ENCODE measurements around the gene FBXO38. TPM values are rescaled to one million over a fixed set of nuclear protein-coding genes. Genes with fewer than 3 reads are reported as not detected.

FBXO38 gene
- total RNA-seq, 1 donor from 2014 or later: 32.8 TPM

DNA sequence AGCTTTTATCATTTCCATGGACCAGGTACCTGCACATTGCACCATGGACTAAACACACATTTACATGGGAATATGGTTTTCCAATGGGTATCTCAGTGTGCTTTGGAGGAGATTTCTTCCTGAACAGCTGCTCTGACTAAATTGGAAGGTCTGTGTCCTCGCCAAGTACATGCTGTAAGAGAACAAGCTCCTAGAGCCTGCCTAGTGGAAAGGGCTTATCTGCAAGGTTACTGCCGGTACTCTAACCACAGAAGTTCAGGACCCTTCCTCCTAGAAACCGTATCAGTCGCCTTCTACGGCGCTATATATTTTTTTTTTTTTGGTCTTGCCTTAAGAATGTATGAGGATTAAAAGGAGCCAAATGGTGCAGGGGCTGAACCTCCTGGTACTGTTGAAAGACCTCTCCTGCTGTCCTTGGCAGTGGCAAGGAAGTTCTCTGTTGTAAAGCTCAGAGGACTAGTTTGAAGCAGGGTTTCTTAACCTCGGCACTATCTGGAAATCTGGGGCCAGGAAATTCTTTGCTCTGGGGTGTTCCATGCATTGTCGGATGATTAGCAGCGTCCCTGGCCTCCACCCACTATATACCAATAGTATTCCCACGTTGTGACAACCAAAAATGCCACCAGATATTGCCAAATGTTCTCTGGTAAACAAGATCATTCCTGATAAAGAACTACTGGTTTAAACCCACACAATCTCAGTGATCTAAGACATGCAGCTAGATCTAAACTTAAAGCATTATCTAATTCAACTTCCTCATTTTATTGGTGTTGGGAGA, 107.4 kb downstream of the FBXO38 start:
- ATAC-seq (peak; percentile 94), DNase-seq (ENCODE audit: missing footprints) (no peak)
- intact Hi-C loops (cut with DNase I): no loop called here

- DNase-seq (ENCODE audit: missing footprints) (no peak), ATAC-seq (peak; percentile 7)
- intact Hi-C loops (cut with DNase I): no loop called here
These were observed 108.0 kb downstream of the FBXO38 start for GRCh38 chr5:148491793-148492184.

DNA sequence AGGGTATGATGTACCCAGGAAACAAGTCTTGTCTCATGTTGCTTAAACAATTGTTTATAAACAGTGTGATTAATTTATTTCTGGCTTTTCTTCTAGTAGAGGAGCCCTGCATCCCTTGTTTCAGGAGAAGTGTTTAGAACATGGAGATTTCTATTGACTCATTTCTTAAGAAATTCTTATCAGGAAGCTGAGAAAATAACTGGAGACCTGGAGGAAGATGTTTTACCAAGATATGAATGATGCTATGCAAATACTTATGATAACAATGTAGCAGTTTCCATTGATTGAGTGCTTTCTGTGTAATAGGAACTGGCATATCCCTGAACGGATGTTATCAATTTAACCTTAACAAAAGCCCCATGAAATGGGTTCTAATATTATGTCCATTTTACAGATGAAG, 108.6 kb downstream of the FBXO38 start:
- no peak for ATAC-seq
- intact Hi-C loops (cut with DNase I): no loop called here
- no peak for DNase-seq (ENCODE audit: missing footprints)

Other genes with a start within 250 kb of the FBXO38 start
- gene SPINK14, start 215.4 kb upstream of the FBXO38 start, total RNA-seq: not detected
- gene SPINK6, start 180.9 kb upstream of the FBXO38 start, total RNA-seq: not detected
- not detected for gene MARCOL, start 145.4 kb upstream of the FBXO38 start, total RNA-seq
- gene SPINK13, start 115.2 kb upstream of the FBXO38 start, total RNA-seq: not detected
- not detected for gene SPINK7, start 71.5 kb upstream of the FBXO38 start, total RNA-seq
- not detected for gene SPINK9, start 48.4 kb upstream of the FBXO38 start, total RNA-seq

All from Right ventricle myocardium inferior (tissue), 1 donor.